MV-4-11 (cell line): ENCODE measurements around the gene NEDD4L.
"Not testable (repeated sequence)": the region's sequence is repeated elsewhere in the genome, so short reads cannot be mapped to it uniquely, and the experiment has no call there.

ENCODE experiments used
- DNase-seq: peaks from one replicate; lab custom pipeline; 2025; lab: John Stamatoyannopoulos, UW

Gene NEDD4L

GRCh38 chr18:58043491-58044369 lies at the start of gene NEDD4L:
TSS of gene NEDD4L (plus strand) at chr18:58044226. CDS start at chr18:58044661, 435 bp downstream.
- DNase-seq = peak; percentile 53

DNA sequence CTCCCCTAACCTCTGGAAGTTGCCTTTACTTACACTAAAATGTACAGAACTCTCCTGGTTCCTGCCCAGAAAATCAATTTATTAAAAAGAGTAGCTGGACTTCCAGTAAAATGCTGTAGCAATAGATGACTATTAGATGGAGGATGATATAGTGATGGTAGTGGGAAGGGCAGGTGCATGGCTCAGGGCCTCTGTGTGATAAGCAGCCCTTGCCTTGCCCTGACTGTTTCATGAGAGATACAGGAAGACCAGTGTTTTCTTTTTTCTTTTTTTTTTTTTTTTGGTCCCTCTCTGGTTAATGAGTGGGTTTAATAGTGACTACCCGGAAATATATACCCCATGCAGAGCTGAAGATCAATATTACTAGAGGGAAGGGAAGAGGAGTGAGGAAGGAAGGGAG lies 48.7 kb upstream of the NEDD4L start:
- no peak for DNase-seq

DNA sequence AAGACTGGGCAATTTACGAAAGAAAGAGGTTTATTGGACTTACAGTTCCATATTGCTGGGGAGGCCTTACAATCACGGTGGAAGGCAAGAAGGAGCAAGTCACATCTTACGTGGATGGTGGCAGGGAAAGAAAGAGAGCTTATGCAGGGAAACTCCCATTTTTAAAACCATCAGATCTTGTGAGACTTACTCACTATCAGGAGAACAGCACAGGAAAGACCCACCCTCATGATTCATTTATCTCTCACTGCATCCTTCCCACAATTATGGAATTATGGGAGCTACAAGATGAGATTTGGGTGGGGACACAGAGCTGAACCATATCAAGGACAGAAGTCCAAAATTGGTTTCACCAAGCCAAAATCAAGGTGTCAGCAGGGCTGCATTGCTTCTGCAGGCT lies 47.1 kb upstream of the NEDD4L start:
- not testable (repeated sequence) for DNase-seq

DNA sequence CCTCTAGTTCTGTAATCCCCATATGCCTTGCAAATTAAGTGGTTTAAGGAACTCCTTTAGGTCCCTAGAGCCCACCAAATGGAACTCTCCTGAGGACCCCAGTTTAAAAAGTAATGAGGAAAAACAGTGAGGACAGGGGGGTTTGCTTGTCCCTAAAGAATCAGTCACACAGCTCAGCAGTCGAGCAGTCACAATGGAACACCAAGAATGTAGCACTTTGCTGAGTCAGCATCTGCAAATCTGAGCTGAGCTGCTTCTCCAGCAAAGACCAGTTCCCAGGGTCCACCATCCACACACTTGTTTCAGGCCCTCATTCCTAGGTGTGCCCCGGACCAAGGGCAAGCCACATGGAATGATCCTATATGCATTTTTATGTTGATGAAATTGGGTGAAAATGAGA lies 46.2 kb upstream of the NEDD4L start:
- no peak for DNase-seq

DNA sequence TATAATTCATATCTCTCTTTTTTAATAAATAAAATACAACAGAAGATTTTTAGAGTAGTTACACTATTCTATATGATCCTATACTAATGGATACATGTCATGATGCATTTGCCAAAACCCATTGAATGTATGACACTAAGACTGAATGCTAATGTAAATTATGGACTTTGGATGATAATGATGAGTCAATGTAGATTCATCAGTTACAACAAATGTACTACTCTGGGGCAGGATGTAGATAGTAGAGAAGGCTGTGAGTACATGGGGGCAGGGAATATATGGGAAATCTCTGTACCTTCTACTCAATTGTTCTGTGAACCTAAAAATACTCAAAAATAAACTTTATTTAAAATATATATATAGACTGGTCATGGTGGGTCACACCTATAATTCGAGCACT lies 45.6 kb upstream of the NEDD4L start:
- DNase-seq = no peak

DNA sequence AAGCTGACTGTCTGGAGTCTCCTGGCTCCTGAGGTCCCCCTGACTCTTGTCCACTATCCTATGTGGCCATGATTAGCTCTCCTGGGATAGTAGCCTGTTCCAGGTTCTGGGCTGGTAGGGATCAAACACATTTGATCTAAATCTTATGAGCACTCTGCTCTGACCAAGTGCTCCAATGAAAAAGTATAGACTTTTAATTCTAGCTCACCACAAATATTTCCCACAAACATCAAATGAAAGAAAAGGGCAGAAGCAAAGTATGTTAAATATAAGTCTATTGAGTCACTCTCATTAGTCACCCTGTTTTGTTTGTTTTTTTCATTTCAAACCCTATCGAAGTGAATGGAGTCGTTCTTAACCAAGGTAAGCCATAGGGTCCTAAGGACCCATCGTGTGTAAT lies 39.7 kb upstream of the NEDD4L start:
- DNase-seq = no peak

DNA sequence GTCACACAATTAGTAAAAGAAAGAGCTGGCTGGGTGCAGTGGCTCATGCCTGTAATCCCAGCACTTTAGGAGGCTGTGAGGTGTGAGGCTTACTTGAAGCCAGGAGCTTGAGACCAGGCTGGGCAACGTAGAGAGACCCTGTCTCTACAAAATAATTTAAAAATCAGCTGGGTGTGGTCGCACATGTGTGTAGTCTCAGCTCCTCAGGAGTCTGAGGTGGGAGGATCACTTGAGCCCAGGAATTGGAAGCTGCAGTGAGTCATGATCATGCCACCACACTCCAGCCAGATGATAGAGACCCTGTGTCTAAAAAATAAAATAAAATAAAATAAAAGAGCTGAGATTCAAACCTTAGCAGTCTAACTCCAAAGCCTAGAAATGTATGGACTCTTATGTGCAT lies 39.0 kb upstream of the NEDD4L start:
- no peak for DNase-seq

- no peak for DNase-seq
Measured at GRCh38 chr18:58005885-58006523, 38.0 kb upstream of the NEDD4L start.

DNA sequence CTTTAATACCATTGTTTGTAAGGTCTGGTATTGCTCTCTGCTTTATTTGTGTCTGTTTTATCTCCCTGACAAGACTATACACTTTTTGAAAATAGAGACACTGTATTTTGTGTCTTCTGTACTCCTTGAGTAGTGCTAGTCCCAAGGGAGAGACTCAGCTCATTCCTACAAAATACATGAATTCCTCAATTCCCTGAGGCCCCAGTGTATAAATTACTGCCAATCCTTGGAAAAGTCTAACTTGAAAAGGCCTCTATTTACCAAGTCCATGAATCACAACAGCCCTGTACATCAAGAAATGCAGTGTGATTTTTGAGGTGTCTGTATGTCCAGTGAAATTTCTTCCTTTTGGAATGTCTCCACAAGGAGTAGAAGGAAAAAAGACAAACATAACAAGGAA lies 34.9 kb upstream of the NEDD4L start:
- no peak for DNase-seq

DNA sequence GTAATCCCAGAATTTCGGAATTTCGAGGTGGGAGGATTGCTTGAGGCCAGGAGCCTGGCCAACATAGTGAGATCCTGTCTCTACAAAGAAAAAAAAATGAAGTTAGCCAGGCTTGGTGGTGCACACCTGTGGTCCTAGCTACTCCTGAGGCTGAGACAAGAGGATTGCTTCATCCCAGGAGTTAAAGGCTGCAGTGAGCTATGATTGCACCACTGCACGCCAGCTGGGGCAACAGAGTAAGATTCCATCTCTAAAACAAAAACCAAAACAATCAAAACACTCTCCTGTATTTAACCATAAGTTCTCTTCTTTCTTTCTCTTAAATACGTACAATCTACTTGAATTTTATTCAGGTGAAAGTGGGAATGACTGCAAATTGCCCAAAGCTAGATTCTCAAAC lies 33.8 kb upstream of the NEDD4L start:
- no peak for DNase-seq

- DNase-seq = no peak
Measured at GRCh38 chr18:58012356-58012755, 31.7 kb upstream of the NEDD4L start.

DNA sequence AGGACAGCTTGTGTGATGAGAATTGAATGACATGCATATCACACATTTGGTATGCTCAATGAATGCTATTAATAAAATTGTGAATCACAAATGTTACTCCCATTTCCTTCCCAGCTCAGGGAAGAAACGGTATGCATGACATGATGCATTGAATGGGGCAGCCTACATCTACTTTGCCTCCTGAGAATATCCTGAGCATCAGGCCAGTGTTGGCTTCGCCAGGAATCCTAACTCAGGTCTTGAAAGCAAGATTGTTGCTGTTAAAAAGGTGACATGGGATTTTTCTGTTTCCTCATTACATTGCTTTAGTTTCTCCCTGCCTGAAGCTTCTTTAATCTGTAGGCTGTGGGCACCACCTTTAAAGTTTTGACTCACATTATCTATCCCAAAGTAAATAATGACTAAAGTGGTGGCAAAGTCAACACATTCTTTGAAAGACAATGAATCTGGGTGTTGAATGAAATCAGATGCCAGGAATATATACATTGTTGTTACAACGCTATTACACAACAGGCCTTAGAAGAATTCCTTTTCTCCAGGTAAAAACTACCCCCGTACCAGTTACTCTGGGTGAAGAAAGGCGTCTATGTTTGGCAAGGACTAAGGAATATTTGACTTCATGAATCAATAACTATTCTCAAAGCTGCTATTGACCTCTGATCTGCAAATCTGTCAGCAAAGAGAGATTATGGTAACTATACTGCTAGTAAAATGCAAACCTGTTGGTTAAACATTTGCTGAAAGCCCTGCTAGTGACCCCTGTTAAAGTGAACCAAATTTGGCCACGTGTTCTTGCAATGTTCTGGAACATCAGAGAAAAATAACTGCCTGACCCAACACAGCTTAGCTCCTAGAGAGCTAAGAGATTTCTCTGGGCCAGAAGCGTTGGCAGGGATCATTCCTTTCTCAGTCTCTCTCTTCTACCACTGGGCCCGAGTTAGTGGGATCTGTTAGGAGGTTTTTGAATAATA lies 30.5 kb upstream of the NEDD4L start:
- no peak for DNase-seq

DNA sequence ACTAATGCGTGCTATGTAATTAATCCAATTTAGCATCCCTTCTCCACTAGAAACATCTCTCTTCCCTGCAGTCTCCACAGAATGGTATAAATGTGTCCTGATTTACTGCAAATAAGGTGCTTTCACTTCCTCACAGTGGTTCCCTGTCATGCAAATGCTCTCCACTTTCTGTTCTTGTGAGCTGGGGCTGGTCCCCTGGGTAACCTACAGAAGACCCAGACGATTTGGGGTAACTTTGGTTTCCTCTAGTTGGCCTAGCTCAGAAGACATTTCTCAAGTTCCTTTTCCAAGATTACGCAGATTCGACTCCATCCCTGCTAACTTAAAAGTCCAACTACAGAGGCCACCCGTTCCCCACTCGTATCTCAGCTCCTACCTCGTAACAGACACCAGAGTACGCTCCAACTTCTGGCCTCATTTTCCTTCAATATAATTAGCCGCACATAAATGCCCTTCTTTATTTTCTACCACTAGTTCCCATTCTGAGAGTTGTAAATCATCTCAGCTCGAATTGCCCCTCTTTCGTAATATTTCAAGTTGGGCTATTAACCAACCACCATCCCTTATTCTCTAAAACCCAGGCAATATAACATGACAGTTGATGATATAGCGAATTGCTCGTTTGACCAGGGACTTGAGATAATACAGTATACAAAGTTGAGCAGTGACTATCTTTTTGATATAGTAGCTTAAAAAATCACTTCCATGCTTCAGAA lies 28.8 kb upstream of the NEDD4L start:
- DNase-seq = peak; percentile 86

DNA sequence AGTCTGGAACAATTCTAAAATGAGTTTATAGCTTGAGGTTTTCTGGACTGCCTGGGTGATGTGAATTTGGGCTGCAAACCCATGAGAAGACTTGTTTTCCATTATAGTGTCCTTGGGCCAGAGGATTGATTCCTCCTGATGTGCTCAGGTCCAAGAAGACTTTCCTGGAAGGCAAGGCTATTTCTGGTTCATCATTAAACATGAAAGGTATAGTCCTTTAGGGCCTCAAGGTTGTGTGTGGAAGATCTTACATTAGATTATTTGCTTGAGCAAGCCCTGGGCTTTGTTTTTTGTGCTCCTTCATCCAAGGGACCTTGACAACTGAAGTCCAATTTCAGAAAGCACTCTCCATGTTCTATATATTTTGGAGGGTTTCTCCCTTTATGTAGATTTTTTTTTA lies 26.8 kb upstream of the NEDD4L start:
- no peak for DNase-seq

GRCh38 chr18:58020567-58021107 lies 23.4 kb upstream of the NEDD4L start:
- DNase-seq = no peak

GRCh38 chr18:58021504-58021903 lies 22.5 kb upstream of the NEDD4L start:
- no peak for DNase-seq

- DNase-seq = no peak
Measured at GRCh38 chr18:58023108-58023507, 20.9 kb upstream of the NEDD4L start.

GRCh38 chr18:58024139-58024538 lies 19.9 kb upstream of the NEDD4L start:
- DNase-seq = no peak

- no peak for DNase-seq
Measured at GRCh38 chr18:58025205-58025604, 18.8 kb upstream of the NEDD4L start.

DNA sequence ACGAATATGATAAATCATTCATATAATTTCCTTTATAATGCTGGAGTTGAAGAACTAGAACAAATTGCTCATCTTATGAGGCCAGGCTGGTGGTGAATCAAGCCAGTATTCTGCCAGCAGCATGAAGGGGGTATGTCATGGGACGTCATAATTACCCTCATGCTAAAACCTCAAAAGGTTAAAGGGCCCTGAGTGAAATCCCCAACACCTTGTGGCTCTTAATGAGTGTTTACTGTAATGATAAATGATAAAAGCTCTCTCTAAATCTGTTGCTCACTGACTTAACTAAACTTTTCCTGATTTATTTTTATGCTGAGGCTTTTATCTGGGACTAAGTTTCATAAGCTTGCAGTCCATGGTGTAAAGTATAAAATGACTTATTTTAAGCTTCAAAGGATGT lies 18.3 kb upstream of the NEDD4L start:
- no peak for DNase-seq

DNA sequence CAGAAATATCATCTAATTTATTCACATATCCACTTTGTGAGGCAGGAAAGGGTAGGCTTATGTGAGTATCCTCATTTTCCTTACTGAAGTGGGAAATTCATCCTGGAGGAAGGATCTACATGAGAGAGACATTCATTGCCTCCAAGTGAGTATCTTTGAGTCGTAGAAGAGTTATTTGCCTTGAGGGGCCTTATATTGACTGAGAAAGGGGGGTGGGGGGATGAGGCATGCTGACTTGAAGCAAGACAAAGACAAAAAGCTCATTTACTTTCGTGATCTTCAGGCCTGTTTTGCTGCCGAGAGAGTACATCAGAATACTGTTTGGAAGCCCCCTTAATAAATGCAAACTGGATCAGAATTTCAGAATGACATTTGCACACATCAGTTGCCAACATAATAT lies 17.6 kb upstream of the NEDD4L start:
- no peak for DNase-seq
